Measurements from ENCODE around the gene SLC6A16.
"Not testable (repeated sequence)": the region's sequence is repeated elsewhere in the genome, so short reads cannot be mapped to it uniquely, and the experiment has no call there.

SLC6A16 gene

GRCh38 chr19:49328741-49329140, 3.8 kb upstream of the SLC6A16 start:
- DNase-seq: no peak

- DNase-seq: peak; percentile 43 to 63
Observed at GRCh38 chr19:49327878-49328544, 3.0 kb upstream of the SLC6A16 start.

GRCh38 chr19:49326165-49326704, 1.2 kb upstream of the SLC6A16 start:
- no peak for DNase-seq

GRCh38 chr19:49325756-49326155, 765 bp upstream of the SLC6A16 start:
- DNase-seq: not testable (repeated sequence)

GRCh38 chr19:49318296-49318695, 6.7 kb downstream of the SLC6A16 start:
- DNase-seq: no peak

- DNase-seq: no peak
Observed at GRCh38 chr19:49316284-49316683, 8.7 kb downstream of the SLC6A16 start.

GRCh38 chr19:49315111-49315510, 9.9 kb downstream of the SLC6A16 start:
- DNase-seq: no peak

GRCh38 chr19:49309087-49309486, 15.9 kb downstream of the SLC6A16 start:
- DNase-seq: no peak

GRCh38 chr19:49306734-49307133, 18.3 kb downstream of the SLC6A16 start:
- DNase-seq: not testable (repeated sequence)

GRCh38 chr19:49301866-49302252, 23.1 kb downstream of the SLC6A16 start:
- no peak for DNase-seq

GRCh38 chr19:49301165-49301865, 23.7 kb downstream of the SLC6A16 start:
- DNase-seq: peak; percentile 88 to 91

GRCh38 chr19:49298653-49299052, 26.3 kb downstream of the SLC6A16 start:
- DNase-seq: not testable (repeated sequence)

- DNase-seq: no peak
Observed at GRCh38 chr19:49297403-49297802, 27.6 kb downstream of the SLC6A16 start.

GRCh38 chr19:49295208-49295880, 29.6 kb downstream of the SLC6A16 start:
- DNase-seq: no peak

- DNase-seq: no peak
Observed at GRCh38 chr19:49294401-49294800, 30.6 kb downstream of the SLC6A16 start.

- DNase-seq: no peak
Observed at GRCh38 chr19:49290517-49290916, 34.5 kb downstream of the SLC6A16 start.

GRCh38 chr19:49289286-49289685, 35.7 kb downstream of the SLC6A16 start:
- DNase-seq: not testable (repeated sequence)

- not testable (repeated sequence) for DNase-seq
Observed at GRCh38 chr19:49288205-49288604, 36.8 kb downstream of the SLC6A16 start.

GRCh38 chr19:49287141-49287770, 37.7 kb downstream of the SLC6A16 start:
- no peak for DNase-seq

GRCh38 chr19:49282184-49282583, 42.8 kb downstream of the SLC6A16 start:
- DNase-seq: no peak

- DNase-seq: no peak
Observed at GRCh38 chr19:49272204-49272603, 52.8 kb downstream of the SLC6A16 start.

- DNase-seq: no peak
Observed at GRCh38 chr19:49271080-49271753, 53.8 kb downstream of the SLC6A16 start.

- peak; percentile 68 to 76 for DNase-seq
Observed at GRCh38 chr19:49266409-49266808, 58.6 kb downstream of the SLC6A16 start.
